Liver (tissue), 9 donors: ENCODE measurements around the gene TMEM98. TPM values are rescaled to one million over a fixed set of nuclear protein-coding genes. Genes with fewer than 3 reads are reported as not detected.

Experiments used
- DNase-seq: peaks from one replicate; pipeline ENCODE4 v3.0.0-alpha.2; 2017; ENCODE audit warnings: low spot score
- H3K27ac ChIP-seq, 2 donors: one replicate each; pipeline ENCODE4 v1.7.0; 2013; ENCODE audit warnings: inconsistent platforms in 2 of 2, low read length in 2 of 2, control low read depth in 1 of 2, low read depth in 1 of 2, mild to moderate bottlenecking in 1 of 2
- H3K27me3 ChIP-seq, 4 donors: one replicate each; pipeline versions ENCODE4 v1.6.1 to v1.7.0; 2013; ENCODE audit warnings: low read length in 3 of 4, inconsistent platforms in 1 of 4, mild to moderate bottlenecking in 1 of 4, moderate library complexity in 1 of 4; ENCODE audit not compliant: control insufficient read depth in 4 of 4, insufficient read depth in 4 of 4
- H3K36me3 ChIP-seq, 4 donors: one replicate each; pipeline versions ENCODE4 v1.6.1 to v1.7.0; 2013; ENCODE audit warnings: low read length in 3 of 4, mild to moderate bottlenecking in 3 of 4, low read depth in 1 of 4, moderate library complexity in 1 of 4; ENCODE audit not compliant: control insufficient read depth in 4 of 4, insufficient read depth in 3 of 4
- H3K4me1 ChIP-seq, 4 donors: one replicate each; pipeline versions ENCODE4 v1.6.1 to v1.7.0; 2013; ENCODE audit warnings: low read length in 3 of 4, mild to moderate bottlenecking in 3 of 4, moderate library complexity in 1 of 4; ENCODE audit not compliant: control insufficient read depth in 4 of 4, insufficient read depth in 4 of 4
- H3K4me3 ChIP-seq, 3 donors: one replicate each; pipeline versions ENCODE4 v1.6.1 to v1.7.0; 2013; ENCODE audit warnings: low read length in 3 of 3, control low read depth in 1 of 3, low read depth in 1 of 3, mild to moderate bottlenecking in 1 of 3
- H3K9ac ChIP-seq, 2 donors: one replicate each; pipeline ENCODE4 v1.7.0; 2013; ENCODE audit warnings: low read length in 2 of 2, mild to moderate bottlenecking in 2 of 2, moderate library complexity in 2 of 2, control low read depth in 1 of 2, low read depth in 1 of 2
- H3K9me3 ChIP-seq, 4 donors: one replicate each; pipeline versions ENCODE4 v1.6.1 to v1.7.0; 2013; ENCODE audit warnings: low read length in 3 of 4; ENCODE audit not compliant: control insufficient read depth in 4 of 4
- EGR1 ChIP-seq, 2 donors: IDR thresholded peaks; 2 replicates each; pipeline ENCODE4 v1.6.1; 2016 to 2018; ENCODE audit warnings: antibody characterized with exemption in 2 of 2, low read depth in 2 of 2
- FOXA1 ChIP-seq: IDR thresholded peaks from 2 replicates; pipeline ENCODE4 v1.6.1; 2016; ENCODE audit warnings: antibody characterized with exemption
- FOXA2 ChIP-seq: IDR thresholded peaks from 2 replicates; pipeline ENCODE4 v1.6.1; 2016; ENCODE audit warnings: antibody characterized with exemption
- HNF4A ChIP-seq, 2 donors: conservative IDR thresholded peaks; 2 replicates each; pipeline ENCODE4 v1.6.1; 2016; ENCODE audit warnings: antibody characterized with exemption in 2 of 2, mild to moderate bottlenecking in 2 of 2
- HNF4G ChIP-seq: IDR thresholded peaks from 2 replicates; pipeline ENCODE4 v1.6.1; 2016; ENCODE audit warnings: antibody characterized with exemption
- JUND ChIP-seq, 2 donors: IDR thresholded peaks; 2 replicates each; pipeline ENCODE4 v1.6.1; 2016; ENCODE audit warnings: antibody characterized with exemption in 2 of 2
- NR2F2 ChIP-seq: IDR thresholded peaks from 2 replicates; pipeline ENCODE4 v1.6.1; 2016; ENCODE audit warnings: antibody characterized with exemption
- RAD21 ChIP-seq, 2 donors: IDR thresholded peaks; 2 replicates each; pipeline ENCODE4 v1.6.1; 2016; ENCODE audit warnings: antibody characterized with exemption in 2 of 2, mild to moderate bottlenecking in 2 of 2
- SP1 ChIP-seq: IDR thresholded peaks from 2 replicates; pipeline ENCODE4 v1.6.1; 2018; ENCODE audit warnings: antibody characterized with exemption, mild to moderate bottlenecking
- TAF1 ChIP-seq: conservative IDR thresholded peaks from 2 replicates; pipeline ENCODE4 v1.6.1; 2016; ENCODE audit warnings: antibody characterized with exemption, mild to moderate bottlenecking
- WGBS: extraction: QIAGEN DNeasy Blood & Tissue Kit; methylation state at CpG from one replicate; pipeline ENCODE4 v1.1.7; 2013; 5-methylcytosine and 5-hydroxymethylcytosine counted together
- polyA plus RNA-seq, 2 donors: library from polyadenylated mRNA; stranded (reverse) in 1 of 2; unstranded in 1 of 2; fragments of 200-250 nt in 1 of 2; fragments of >200 nt in 1 of 2; fragmentation: Nextera tagmentation in 1 of 2; extraction: Ambion mirVana in 1 of 2; gene quantifications; one replicate each; pipeline versions ENCODE4 v1.2.1 to v1.2.3, GENCODE V29; 2013 to 2015
- total RNA-seq, 2 donors: library from RNA; depleted of rRNA; stranded (reverse); fragments of >200 nt; gene quantifications; one replicate each; pipeline ENCODE4 v1.2.3, GENCODE V29; 2014
- TF ChIP-seq, protein P1 (sequence below): fragments of 150-350 bp; IDR thresholded peaks from 2 replicates; pipeline ENCODE4 v1.5.1; 2017; ENCODE audit warnings: improper control_type of control experiment, low read depth, low read length; ENCODE audit not compliant: missing input control
- TF ChIP-seq, protein P2 (sequence below): IDR thresholded peaks from 2 replicates; pipeline ENCODE4 v1.6.1; 2016; ENCODE audit warnings: antibody characterized with exemption
- TF ChIP-seq, protein P3 (sequence below): IDR thresholded peaks from 2 replicates; pipeline ENCODE4 v1.6.1; 2016; ENCODE audit warnings: antibody characterized with exemption, mild to moderate bottlenecking
- TF ChIP-seq, protein P4 (sequence below): IDR thresholded peaks from 2 replicates; pipeline ENCODE4 v1.6.1; 2016; ENCODE audit warnings: antibody characterized with exemption
- TF ChIP-seq, protein P5 (sequence below): IDR thresholded peaks from 2 replicates; pipeline ENCODE4 v1.6.1; 2016; ENCODE audit warnings: antibody characterized with exemption
- donor health status: healthy.
- donor health status: healthy.
- donor health status: healthy.
- donor health status: healthy.
- donor health status: healthy.

Gene TMEM98
- total and polyA plus RNA-seq, 4 donors: 7.0 to 17.5 (median 10.7) TPM

DNA sequence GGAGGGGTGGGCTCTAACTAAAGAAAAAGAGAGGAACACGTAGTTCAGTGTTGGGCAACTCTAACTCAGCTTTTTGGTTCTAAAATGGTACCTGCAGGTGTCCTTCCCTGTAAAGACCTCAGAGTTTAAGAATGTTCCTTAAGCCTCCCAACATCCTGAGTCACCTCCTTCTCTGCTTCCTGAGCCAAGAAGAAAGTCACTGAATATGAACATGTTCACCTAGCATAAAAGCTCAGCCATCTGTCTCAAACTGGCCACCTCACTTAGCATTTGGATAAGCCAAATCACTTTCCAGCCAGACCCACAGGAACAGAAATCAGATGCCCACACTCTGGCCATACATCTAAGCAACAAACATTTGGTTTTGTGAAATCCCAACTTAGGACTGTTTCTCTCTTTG is 3.7 kb downstream of the TMEM98 start (continued):
- TF ChIP-seq, protein P1, sequence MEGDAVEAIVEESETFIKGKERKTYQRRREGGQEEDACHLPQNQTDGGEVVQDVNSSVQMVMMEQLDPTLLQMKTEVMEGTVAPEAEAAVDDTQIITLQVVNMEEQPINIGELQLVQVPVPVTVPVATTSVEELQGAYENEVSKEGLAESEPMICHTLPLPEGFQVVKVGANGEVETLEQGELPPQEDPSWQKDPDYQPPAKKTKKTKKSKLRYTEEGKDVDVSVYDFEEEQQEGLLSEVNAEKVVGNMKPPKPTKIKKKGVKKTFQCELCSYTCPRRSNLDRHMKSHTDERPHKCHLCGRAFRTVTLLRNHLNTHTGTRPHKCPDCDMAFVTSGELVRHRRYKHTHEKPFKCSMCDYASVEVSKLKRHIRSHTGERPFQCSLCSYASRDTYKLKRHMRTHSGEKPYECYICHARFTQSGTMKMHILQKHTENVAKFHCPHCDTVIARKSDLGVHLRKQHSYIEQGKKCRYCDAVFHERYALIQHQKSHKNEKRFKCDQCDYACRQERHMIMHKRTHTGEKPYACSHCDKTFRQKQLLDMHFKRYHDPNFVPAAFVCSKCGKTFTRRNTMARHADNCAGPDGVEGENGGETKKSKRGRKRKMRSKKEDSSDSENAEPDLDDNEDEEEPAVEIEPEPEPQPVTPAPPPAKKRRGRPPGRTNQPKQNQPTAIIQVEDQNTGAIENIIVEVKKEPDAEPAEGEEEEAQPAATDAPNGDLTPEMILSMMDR: no peak
- TF ChIP-seq NR2F2: no peak

DNA sequence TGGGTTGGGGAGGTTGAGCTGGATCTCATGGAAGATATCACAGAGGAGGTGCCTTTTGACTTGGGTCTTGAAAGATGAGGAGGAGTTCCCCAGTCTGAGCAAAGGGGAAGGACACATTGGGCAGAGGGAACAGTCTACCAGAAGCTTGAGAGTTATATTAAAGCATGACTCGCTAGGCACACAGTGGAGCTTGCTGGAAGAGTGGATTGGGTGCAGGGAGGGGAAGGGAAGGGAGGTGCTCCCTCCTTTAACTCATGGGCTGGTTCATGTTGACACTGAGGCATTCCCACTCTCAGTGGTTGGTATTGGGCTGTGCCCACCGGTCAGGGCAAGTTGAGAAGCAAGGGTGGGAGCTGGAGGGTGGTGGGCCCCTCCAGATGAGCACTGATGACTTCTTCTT is 5.9 kb downstream of the TMEM98 start:
- Histone ChIP-seq H3K4me1 (no peaks in the 10 kb centered on the region), H3K36me3 (peaks cover 0 to 3% (median 0%) of the 10 kb centered on the region in 4 donors), H3K4me3 (no peak overlapping the region)

DNA sequence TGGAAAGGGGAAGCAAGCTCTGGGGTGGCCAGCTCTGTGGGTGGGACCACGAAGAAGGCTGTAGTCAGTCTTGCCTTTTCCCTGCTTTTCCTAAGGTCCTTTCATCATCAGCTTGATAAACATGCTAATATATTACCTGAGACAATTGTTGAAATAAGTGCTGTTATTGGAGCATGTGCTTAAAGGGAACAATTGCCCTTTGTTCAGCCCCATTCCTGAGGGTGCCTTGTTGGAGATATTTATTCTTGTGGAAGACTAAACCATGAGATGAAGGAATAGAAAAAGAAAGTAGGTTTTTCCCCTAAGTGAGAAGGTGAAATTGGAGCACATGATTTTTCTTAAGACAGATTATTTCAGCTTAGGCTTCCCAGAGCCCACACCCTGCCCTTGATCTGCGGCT is 7.8 kb downstream of the TMEM98 start:
- DNase-seq: no peak
- H3K9me3 ChIP-seq: no peaks in the 10 kb centered on the region
- H3K4me1 ChIP-seq: no peaks in the 10 kb centered on the region
- H3K4me3 ChIP-seq: no peak overlapping the region
- H3K27me3 ChIP-seq: no peaks in the 10 kb centered on the region
- H3K9ac ChIP-seq: no peak overlapping the region
- no peak overlapping the region for H3K27ac ChIP-seq
- TF ChIP-seq FOXA1: no peak
- TF ChIP-seq, protein P2, sequence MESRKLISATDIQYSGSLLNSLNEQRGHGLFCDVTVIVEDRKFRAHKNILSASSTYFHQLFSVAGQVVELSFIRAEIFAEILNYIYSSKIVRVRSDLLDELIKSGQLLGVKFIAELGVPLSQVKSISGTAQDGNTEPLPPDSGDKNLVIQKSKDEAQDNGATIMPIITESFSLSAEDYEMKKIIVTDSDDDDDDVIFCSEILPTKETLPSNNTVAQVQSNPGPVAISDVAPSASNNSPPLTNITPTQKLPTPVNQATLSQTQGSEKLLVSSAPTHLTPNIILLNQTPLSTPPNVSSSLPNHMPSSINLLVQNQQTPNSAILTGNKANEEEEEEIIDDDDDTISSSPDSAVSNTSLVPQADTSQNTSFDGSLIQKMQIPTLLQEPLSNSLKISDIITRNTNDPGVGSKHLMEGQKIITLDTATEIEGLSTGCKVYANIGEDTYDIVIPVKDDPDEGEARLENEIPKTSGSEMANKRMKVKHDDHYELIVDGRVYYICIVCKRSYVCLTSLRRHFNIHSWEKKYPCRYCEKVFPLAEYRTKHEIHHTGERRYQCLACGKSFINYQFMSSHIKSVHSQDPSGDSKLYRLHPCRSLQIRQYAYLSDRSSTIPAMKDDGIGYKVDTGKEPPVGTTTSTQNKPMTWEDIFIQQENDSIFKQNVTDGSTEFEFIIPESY: no peak
- no peak for TF ChIP-seq HNF4A (conservative IDR thresholded peaks at IDR 0.05)
- peaks cover 0 to 3% (median 0%) of the 10 kb centered on the region in 4 donors for H3K36me3 ChIP-seq
- 91% methylated on average over 2 of the region's 2 CpGs for WGBS

More for the DNA sequence above, 5.9 kb downstream of the TMEM98 start:
- Histone ChIP-seq H3K27me3 (no peaks in the 10 kb centered on the region), H3K9ac (no peak overlapping the region), H3K9me3 (no peaks in the 10 kb centered on the region), H3K27ac (no peak overlapping the region)
- TF ChIP-seq JUND (IDR thresholded peaks at IDR 0.05): no peak
- no peak for TF ChIP-seq SP1
- no peak for TF ChIP-seq FOXA1
- TF ChIP-seq FOXA2: no peak
- no peak for TF ChIP-seq RAD21 (IDR thresholded peaks at IDR 0.05)
- TF ChIP-seq, protein P3, sequence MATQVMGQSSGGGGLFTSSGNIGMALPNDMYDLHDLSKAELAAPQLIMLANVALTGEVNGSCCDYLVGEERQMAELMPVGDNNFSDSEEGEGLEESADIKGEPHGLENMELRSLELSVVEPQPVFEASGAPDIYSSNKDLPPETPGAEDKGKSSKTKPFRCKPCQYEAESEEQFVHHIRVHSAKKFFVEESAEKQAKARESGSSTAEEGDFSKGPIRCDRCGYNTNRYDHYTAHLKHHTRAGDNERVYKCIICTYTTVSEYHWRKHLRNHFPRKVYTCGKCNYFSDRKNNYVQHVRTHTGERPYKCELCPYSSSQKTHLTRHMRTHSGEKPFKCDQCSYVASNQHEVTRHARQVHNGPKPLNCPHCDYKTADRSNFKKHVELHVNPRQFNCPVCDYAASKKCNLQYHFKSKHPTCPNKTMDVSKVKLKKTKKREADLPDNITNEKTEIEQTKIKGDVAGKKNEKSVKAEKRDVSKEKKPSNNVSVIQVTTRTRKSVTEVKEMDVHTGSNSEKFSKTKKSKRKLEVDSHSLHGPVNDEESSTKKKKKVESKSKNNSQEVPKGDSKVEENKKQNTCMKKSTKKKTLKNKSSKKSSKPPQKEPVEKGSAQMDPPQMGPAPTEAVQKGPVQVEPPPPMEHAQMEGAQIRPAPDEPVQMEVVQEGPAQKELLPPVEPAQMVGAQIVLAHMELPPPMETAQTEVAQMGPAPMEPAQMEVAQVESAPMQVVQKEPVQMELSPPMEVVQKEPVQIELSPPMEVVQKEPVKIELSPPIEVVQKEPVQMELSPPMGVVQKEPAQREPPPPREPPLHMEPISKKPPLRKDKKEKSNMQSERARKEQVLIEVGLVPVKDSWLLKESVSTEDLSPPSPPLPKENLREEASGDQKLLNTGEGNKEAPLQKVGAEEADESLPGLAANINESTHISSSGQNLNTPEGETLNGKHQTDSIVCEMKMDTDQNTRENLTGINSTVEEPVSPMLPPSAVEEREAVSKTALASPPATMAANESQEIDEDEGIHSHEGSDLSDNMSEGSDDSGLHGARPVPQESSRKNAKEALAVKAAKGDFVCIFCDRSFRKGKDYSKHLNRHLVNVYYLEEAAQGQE: no peak
- TF ChIP-seq EGR1 (IDR thresholded peaks at IDR 0.05; ENCODE audit: low read depth in 2 of 2): no peak
- TF ChIP-seq TAF1: no peak
- TF ChIP-seq, protein P2: no peak
- TF ChIP-seq, protein P4, sequence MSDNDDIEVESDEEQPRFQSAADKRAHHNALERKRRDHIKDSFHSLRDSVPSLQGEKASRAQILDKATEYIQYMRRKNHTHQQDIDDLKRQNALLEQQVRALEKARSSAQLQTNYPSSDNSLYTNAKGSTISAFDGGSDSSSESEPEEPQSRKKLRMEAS: no peak
- TF ChIP-seq HNF4G: no peak
- TF ChIP-seq NR2F2: no peak
- TF ChIP-seq, protein P5, sequence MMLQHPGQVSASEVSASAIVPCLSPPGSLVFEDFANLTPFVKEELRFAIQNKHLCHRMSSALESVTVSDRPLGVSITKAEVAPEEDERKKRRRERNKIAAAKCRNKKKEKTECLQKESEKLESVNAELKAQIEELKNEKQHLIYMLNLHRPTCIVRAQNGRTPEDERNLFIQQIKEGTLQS: no peak
- WGBS: 71% methylated on average over 2 of the region's 2 CpGs
- no peak for DNase-seq
